NCI-H146 treated with DMSO at 0.1 percent for 48 hours (cell line): Measurements from ENCODE around the gene TRIM54.
"Not testable (repeated sequence)": the region's sequence is repeated elsewhere in the genome, so short reads cannot be mapped to it uniquely, and the experiment has no call there.

ENCODE experiments used
- DNase-seq: peaks from one replicate; lab custom pipeline; 2025; ENCODE audit not compliant: unreplicated experiment; lab: John Stamatoyannopoulos, UW

The TRIM54 gene

GRCh38 chr2:27281442-27281841 is 787 bp upstream of the TRIM54 start:
- DNase-seq: no peak

GRCh38 chr2:27282892-27283291 is 663 bp downstream of the TRIM54 start:
- no peak for DNase-seq

GRCh38 chr2:27284996-27285395 is 2.8 kb downstream of the TRIM54 start:
- DNase-seq: no peak

GRCh38 chr2:27285481-27285880 is 3.3 kb downstream of the TRIM54 start:
- no peak for DNase-seq

GRCh38 chr2:27288610-27289009 is 6.4 kb downstream of the TRIM54 start:
- no peak for DNase-seq

GRCh38 chr2:27290549-27290948 is 8.3 kb downstream of the TRIM54 start:
- DNase-seq: no peak

- DNase-seq: no peak
Observed at GRCh38 chr2:27291865-27292264, 9.6 kb downstream of the TRIM54 start.

- DNase-seq: no peak
Observed at GRCh38 chr2:27294928-27295327, 12.7 kb downstream of the TRIM54 start.

GRCh38 chr2:27296481-27296880 is 14.3 kb downstream of the TRIM54 start:
- no peak for DNase-seq

- DNase-seq: no peak
Observed at GRCh38 chr2:27297195-27297594, 15.0 kb downstream of the TRIM54 start.

GRCh38 chr2:27298391-27299080 is 16.3 kb downstream of the TRIM54 start:
- DNase-seq: no peak

GRCh38 chr2:27300606-27301005 is 18.4 kb downstream of the TRIM54 start:
- not testable (repeated sequence) for DNase-seq

- DNase-seq: peak; percentile 62
Observed at GRCh38 chr2:27303093-27304025, 21.1 kb downstream of the TRIM54 start.

- DNase-seq: no peak
Observed at GRCh38 chr2:27304488-27305240, 22.4 kb downstream of the TRIM54 start.

GRCh38 chr2:27305516-27305915 is 23.3 kb downstream of the TRIM54 start:
- DNase-seq: no peak

- DNase-seq: no peak
Observed at GRCh38 chr2:27306136-27306535, 23.9 kb downstream of the TRIM54 start.

- no peak for DNase-seq
Observed at GRCh38 chr2:27306573-27307286, 24.5 kb downstream of the TRIM54 start.

- DNase-seq: no peak
Observed at GRCh38 chr2:27307287-27307544, 25.0 kb downstream of the TRIM54 start.

GRCh38 chr2:27307545-27308358 is 25.5 kb downstream of the TRIM54 start:
- no peak for DNase-seq

GRCh38 chr2:27308359-27308881 is 26.2 kb downstream of the TRIM54 start, which contains the start of gene UCN:
Gene UCN, minus strand, starts transcription at chr2:27308445. Its CDS starts 550 bp downstream, at chr2:27307895.
- no peak for DNase-seq
